AG08396 (cell line): ENCODE measurements around the gene MOSPD3.
"Not testable (repeated sequence)": the region's sequence is repeated elsewhere in the genome, so short reads cannot be mapped to it uniquely, and the experiment has no call there.

Experiments used
- DNase-seq: peaks from one replicate; pipeline ENCODE4 v3.0.0; 2012; ENCODE audit warnings: low spot score, mixed read lengths

MOSPD3 gene

DNA sequence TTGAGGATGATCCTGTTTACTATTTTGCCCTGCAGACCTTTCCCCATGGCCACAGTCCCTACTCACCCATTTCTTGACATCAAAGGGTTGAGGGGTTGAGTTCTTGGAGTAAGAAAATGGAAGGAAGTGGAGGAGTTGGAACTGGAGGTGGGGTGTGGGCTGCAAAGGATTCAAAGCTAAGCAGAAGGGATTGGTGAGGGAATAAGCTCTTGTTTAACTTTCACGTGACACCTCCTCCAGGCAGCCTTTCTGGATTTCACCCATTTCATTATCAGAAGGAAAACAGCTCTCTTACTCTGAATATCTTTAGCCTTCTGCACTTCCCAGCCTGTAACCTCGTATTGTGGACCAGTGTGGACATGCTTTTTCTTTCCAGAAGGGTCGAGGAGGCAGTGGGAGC, 13.7 kb downstream of the MOSPD3 start:
- no peak for DNase-seq

DNA sequence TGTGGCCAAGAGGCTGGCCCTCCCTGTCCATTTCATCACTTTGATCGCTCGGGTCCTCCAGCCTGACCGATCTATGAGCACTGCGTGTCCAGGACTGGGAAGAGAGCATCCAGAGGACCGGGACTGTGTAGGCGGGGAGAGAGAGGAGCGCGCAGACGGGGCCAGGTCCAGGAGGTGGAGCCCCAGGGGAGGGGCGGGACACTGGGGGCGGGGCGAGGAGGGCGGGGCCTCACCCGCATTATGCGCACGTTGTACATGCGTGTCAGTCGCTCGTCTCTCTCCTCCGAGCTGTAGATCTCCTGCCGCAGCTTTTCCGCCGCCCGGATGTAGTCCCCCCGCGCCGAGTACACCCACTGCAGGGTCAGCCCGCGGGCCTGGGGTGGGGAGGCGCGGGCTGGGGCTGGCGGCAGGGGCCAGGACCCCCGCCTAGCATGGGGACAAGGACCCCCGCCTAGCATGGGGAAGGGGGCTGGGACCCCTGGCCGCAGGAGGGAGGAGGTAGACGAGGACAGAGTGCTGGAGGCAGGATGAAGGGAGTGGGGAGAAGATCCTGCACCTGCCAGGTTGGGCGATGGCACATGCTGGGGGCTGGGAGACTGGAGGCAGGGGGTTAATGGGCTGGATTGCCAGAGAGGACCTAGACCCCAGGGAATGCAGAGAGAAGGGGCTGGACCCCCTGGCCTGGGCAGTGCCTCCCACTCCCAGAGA, 14.3 kb downstream of the MOSPD3 start:
- DNase-seq, result peak; percentile 99

GRCh38 chr7:100627238-100627549, 14.9 kb downstream of the MOSPD3 start:
- no peak for DNase-seq

DNA sequence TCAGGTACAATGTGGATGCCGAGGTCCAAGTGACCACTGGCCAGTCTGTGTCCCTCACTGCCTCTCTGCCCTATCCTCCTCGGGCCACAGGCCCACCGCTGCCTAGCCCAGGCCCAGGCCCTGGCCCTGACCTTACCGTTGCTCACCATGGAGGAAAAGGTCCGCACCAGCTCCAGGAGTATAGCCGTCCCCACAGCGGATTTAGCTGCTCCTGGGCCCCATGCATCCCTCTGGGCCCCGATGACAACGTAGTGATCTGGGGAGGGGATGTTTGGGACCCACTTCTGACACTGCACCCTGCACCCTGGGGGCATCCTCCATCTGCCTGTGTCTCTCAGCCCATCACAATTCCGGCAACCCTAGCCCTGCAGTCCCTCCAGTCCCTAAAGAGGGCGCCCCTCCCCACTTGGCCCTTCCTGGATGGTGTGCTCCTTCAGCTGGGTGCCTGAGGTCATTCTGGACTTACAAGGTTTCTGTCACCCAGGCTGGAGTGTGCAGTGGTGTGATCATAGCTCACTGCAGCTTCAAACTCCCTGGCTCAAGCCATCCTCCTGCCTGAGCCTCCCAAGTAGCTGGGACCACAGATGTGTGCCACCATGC, 16.9 kb downstream of the MOSPD3 start:
- DNase-seq, result no peak

GRCh38 chr7:100630066-100630465, 17.7 kb downstream of the MOSPD3 start:
- no peak for DNase-seq

DNA sequence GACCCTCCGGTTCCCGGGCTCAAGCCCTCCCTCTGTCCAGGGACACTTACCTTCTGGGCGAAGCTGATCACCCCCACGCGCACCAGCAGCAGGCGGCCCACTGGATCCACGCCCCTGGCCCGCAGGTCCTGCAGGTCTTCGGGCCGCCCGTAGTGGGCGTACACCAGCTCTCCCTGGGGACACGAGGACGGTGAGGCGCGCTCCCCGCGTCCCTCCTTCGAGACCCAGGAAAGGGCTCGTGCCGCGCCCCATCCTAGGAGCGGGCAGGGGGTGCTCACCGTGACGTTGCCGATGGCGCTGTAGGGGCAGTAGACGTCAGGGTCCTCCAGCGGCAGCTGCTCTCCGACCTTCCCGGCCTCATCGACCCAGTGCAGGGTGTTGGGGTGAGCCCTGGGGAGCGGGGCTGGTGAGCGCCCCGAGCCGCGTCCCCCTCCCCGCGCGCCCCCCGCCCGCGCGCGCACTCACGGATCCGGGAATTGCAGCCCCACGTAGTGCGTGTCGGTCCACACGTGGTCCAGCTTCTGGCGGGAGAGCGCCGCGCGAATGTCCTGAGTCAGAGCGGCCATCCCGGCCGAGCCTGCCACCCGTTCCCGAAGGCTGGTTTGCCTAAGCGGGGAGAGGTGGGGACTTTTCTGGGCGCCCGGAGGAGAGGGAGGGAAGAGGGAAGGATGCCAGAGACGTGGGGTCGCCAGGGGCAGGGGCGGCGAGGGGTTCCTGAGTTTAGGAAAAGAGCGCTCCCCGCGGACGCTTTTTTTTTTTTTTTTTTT, 20.8 kb downstream of the MOSPD3 start:
- DNase-seq, result no peak

DNA sequence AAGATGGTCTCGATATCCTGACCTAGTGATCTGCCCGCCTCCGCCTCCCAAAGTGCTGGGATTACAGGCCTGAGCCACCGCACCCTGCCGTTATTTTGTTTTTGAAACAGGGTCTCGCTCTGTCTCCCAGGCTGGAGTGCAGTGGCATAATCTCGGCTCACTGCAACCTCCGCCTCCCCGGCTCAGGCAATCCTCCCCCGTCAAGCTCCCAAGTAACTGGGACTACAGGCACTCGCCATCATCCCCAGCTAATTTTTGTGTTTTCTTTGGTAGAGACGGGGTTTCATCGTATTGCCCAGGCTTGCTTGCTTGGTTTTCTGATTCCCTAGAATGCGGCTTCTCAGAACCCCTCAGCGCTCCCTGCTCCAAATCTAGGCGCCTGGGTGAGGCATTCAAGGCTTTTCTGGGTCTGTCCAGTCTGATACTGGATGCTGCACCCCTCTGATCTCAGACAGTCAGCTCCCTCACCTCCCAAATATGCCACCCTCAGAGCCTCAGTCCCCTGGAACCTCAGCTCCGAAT, 27.7 kb downstream of the MOSPD3 start:
- no peak for DNase-seq

- no peak for DNase-seq
Observed at GRCh38 chr7:100640517-100641440, 28.4 kb downstream of the MOSPD3 start.

GRCh38 chr7:100641463-100641859, 29.1 kb downstream of the MOSPD3 start, which contains the start of gene TFR2:
Gene TFR2 (minus strand): TSS chr7:100641552. CDS start chr7:100641509, 43 bp downstream.
- DNase-seq, result no peak

DNA sequence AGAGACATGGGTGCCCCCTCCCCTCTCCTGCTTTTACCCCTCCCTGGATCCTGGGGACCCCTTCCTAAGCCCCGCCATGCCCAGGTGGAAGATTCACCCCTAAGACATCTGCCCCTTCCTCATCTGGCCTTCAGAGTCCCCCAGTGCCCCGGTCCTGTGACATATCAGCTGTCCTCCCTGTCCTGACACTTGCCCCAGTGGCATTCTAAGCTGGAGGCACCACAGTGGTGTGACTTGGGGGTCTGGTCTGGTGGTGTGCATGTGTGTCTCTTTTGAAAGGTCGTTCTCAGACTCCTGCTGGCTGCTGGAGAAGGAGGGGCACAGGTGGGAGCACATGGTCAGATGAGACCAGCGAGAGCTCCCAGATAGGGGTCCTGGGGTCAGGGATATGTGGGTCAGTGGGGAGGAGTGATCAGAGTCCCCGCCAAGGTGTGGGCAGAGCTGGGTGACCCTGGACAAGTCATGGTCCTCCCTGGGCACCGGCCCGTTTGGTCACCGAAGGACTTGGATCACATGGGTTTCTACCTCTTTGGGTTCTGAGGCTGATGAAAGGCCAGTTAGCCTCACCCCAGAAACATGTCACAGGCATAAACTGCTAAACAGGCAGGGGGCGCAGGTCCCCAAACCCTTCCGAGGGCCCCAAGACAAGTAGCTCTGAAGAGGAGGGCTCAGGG, 29.7 kb downstream of the MOSPD3 start:
- DNase-seq, result no peak

GRCh38 chr7:100642534-100642907, 30.2 kb downstream of the MOSPD3 start:
- DNase-seq, result no peak

DNA sequence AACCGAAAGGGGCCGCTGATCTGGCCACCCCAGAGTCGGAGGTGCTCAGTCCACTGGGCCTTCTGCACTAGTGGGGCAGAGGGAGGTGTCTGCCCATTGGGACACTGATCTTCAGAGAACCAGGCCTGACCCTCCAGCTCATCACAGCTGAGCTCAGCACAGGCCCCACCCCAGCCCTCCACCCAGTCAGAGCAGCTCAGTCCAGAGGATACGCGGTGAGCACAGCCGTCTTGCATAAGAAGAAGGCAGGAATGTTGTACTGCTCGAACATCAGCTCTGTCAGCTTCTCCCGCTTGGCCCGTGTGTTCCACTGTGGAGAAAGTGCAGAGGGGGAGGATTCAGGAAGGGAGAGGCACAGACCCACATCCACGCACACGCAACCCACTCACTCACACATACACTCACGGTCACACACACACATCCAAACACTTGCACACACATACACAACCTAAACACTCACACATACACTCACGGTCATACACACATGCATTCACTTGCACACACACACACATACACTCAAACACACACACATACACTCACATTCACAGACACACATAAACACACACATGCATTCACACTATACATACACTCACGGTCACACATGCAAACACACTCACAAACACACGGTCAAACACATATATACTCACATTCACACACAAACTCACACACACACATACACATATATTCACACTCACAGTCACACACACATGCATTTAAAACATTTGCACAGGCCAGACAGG, 37.7 kb downstream of the MOSPD3 start:
- DNase-seq, result no peak

DNA sequence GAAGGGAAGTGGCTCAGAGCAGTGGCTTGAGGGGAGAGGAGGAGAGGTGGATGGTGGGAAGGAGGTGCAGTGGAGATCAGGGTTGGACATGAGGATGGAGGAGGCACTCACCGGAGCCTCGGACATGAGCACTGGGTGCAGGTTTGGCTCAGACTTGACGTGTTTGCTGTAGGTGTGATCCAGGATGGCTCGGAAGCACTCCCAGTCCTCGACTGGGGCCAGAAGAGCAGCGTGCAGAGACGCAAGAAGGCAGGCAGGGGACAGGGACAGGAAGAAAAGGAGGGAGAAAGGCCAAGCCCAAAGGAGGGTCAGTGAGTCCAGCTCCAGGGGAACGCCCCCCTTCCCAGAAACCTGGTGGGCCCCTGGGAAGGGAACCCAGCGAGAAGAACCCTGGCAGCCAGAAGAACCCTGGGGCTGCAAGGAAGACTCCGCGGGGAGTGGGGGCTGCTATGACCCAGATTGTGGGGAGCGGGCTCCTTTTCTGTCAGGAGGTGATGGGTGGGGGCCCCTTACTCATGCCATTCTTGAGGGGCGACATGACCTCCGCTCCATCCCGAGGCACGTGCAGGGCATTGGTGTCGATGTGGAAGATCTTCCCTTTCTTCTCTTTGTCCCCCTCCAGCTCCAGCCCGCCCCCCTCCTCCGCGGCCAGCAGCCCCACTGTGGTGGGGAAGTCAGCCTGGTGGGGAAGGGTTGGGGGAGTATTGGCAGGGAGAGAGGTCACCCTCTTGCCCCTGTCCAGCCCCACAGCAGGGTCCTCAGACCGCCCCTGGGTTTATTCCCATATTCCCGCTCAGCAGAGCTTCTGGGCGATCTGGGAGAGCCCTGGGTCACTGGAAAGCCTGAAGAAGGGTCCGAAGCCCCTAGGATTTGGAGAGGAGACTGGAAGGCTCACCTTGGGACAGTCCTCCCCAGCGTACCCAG, 42.8 kb downstream of the MOSPD3 start:
- no peak for DNase-seq

- DNase-seq, result peak; percentile 92
Observed at GRCh38 chr7:100655908-100656674, 43.8 kb downstream of the MOSPD3 start, which contains the start of gene ACTL6B. Gene ACTL6B (minus strand): TSS chr7:100656448. CDS start chr7:100656354, 94 bp downstream.

DNA sequence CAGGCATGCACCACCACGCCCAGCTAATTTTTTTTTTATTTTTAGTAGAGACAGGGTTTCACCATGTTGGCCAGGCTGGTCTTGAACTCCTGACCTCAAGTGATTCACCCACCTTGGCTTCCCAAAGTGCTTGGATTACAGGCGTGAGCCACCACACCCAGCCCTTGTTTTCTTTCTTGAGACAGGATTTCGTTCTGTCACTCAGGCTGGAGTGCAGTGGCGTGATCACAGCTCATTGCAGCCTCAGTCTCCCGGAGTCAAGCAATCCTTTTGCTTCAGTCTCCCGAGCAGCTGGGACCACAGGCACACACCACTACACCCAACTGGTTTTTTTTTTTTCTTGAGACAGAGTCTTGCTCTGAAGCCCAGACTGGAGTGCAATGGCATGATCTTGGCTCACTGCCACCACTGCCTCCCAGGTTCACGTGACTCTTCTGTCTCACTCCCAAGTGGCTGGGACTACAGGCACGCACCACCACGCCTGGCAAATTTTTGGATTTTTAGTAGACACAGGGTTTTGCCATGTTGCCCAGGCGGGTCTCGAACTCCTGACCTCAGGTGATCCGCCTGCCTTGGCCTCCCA, 49.9 kb downstream of the MOSPD3 start:
- DNase-seq, result not testable (repeated sequence)
